Activated CD4-positive, alpha-beta T cell treated with anti-CD3 and anti-CD28 coated beads, Interleukin-2, amount 10 ng/mL, durations not matched to agents 7 days and 5 days (primary cell): ENCODE measurements around the gene IGSF6. TPM values are rescaled to one million over a fixed set of nuclear protein-coding genes. Genes with fewer than 3 reads are reported as not detected.

Experiments
- CTCF ChIA-PET: fragments of 350-600 bp; sonication (Branson Sonifier 250); formaldehyde crosslinking; loops from one replicate; lab custom pipeline; 2021; ENCODE audit warnings: antibody characterized with exemption; lab: Charles Lee
- POLR2A ChIA-PET: fragments of 350-600 bp; sonication (Branson Sonifier 250); formaldehyde crosslinking; loops from one replicate; lab custom pipeline; 2021; ENCODE audit warnings: antibody characterized with exemption; lab: Charles Lee
- DNase-seq: peaks from one replicate; pipeline ENCODE4 v3.0.0-alpha.2; 2020
- H3K27ac Mint-ChIP-seq: one replicate; pipeline ENCODE4 v1.8.0; 2021; ENCODE audit warnings: mild to moderate bottlenecking, moderate library complexity, mixed read lengths
- H3K27me3 Mint-ChIP-seq: one replicate; pipeline ENCODE4 v1.8.0; 2021; ENCODE audit warnings: mixed read lengths
- H3K36me3 Mint-ChIP-seq: one replicate; pipeline ENCODE4 v1.8.0; 2021; ENCODE audit warnings: low read depth, mixed read lengths
- H3K4me1 Mint-ChIP-seq: one replicate; pipeline ENCODE4 v1.8.0; 2021; ENCODE audit warnings: mixed read lengths
- H3K4me3 Mint-ChIP-seq: one replicate; pipeline ENCODE4 v1.8.0; 2021; ENCODE audit warnings: mild to moderate bottlenecking, moderate library complexity, mixed read lengths
- H3K9me3 Mint-ChIP-seq: one replicate; pipeline ENCODE4 v1.8.0; 2021; ENCODE audit warnings: mixed read lengths
- total RNA-seq, 2 experiments: library from RNA; stranded (reverse); gene quantifications; one replicate each; pipeline ENCODE4 v1.2.3, GENCODE V29; 2021

The IGSF6 gene
- total RNA-seq, 2 experiments from 2014 or later, result 0.15 to 0.25 TPM

DNA sequence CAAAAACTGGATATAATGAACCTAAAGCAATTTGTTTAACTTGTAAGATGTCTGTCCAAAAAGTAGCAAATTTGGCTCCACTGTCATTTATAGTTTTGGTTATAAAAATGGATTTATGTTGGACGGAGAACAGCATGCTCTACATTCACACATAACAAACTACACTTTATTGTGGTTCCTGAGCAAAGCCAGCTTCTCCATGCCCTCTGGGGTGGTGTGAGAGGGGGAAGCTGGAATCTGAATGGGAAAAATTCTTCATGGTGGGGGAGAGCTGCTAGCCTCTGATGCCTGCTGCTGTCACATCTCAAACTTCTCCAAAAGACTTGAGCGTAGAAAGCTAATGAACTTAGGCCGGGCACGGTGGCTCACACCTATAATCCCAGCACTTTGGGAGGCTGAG lies 62.9 kb downstream of the IGSF6 start:
- POLR2A ChIA-PET, result no interaction called here
- Mint-ChIP-seq H3K27ac (no peak overlapping the region), H3K36me3 (no peaks in the 10 kb centered on the region), H3K27me3 (peaks cover 1% of the 10 kb centered on the region), H3K9me3 (no peaks in the 10 kb centered on the region), H3K4me3 (no peak overlapping the region), H3K4me1 (no peaks in the 10 kb centered on the region)
- CTCF ChIA-PET, result no interaction called here
- no peak for DNase-seq

Other genes starting within 250 kb of the IGSF6 start
- gene METTL9, start 53.0 kb downstream of the IGSF6 start, total RNA-seq, result 10 to 100 TPM; 82.1 to 87.1 TPM
- under 1 TPM in 1 of 2 experiments, not detected in 1; 0.17 TPM for gene OTOA, start 11.4 kb upstream of the IGSF6 start, total RNA-seq
- 100 to 1,000 TPM; 148 to 169 TPM for gene NPIPB4, start 205.1 kb upstream of the IGSF6 start, total RNA-seq